DMS53 treated with DMSO at 0.1 percent for 48 hours (cell line): Measurements from ENCODE around the gene TMEM120B.

ENCODE experiments used
- DNase-seq: peaks from one replicate; lab custom pipeline; 2025; ENCODE audit not compliant: unreplicated experiment; lab: John Stamatoyannopoulos, UW

The TMEM120B gene

GRCh38 chr12:121814429-121815119 lies 102.0 kb downstream of the TMEM120B start:
- no peak for DNase-seq

GRCh38 chr12:121815263-121815662 lies 102.7 kb downstream of the TMEM120B start:
- no peak for DNase-seq

- DNase-seq: no peak
These were observed 104.5 kb downstream of the TMEM120B start for GRCh38 chr12:121816925-121817647.

DNA sequence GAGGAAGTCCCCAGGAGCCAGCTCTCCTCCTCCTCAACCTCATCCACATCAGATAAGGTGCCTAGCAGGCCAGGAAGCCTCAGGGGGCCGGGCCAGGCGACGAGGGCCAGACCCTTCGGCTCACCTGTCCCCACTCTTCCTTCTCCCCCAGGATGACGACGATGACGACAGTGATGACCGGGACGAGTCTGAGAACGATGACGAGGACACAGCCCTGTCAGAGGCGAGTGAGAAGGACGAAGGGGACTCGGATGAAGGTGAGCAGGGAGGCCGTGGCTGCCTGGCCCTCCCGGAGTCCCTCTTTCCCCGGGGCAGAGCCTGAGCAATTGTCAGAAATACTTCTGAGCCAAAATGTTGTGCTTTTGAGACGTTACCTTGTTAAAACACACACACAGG lies 105.1 kb downstream of the TMEM120B start:
- no peak for DNase-seq

DNA sequence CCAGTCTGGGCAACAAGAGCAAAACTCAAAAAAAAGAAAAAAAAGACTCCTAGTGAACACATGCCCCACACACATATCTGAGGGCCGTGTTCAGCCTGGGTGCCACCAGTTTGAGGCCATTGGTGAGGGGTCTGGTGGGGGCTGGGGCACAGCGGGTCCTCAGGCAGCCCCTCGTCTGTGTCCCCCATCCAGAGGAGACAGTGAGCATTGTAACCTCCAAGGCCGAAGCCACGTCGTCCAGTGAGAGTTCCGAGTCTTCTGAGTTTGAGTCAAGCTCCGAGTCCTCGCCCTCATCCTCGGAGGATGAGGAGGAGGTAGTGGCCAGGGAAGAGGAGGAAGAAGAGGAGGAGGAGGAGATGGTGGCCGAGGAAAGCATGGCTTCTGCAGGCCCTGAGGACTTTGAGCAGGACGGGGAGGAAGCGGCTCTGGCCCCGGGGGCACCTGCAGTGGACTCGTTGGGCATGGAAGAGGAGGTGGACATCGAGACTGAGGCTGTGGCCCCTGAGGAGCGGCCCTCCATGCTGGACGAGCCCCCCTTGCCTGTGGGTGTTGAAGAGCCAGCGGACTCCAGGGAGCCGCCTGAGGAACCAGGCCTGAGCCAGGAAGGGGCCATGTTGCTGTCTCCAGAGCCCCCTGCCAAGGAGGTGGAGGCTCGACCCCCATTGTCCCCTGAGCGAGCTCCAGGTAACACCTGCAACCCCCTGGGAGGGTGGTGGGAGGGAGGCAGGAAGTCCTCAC lies 106.8 kb downstream of the TMEM120B start:
- DNase-seq: no peak

DNA sequence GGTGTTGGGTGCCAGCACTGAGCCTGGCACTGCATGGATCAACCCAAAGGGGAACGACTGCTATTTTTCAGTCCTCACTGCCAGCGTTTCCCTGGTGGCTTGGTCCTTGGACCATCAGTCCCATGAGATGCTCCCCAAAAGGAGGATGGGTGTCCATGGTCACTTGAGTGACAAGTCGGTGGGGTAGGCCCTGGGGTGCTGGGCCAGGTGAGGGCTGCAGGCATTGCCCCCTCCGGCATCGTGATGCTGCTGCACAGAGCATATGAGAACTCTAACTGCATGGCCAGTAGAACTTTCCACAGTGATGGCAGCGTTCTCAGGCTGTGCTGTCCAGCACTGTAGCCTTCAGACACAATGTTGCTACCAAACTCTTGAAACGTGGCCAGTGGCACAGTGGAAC lies 107.5 kb downstream of the TMEM120B start:
- DNase-seq: no peak

GRCh38 chr12:121822393-121823100 lies 110.0 kb downstream of the TMEM120B start:
- DNase-seq: no peak

GRCh38 chr12:121823101-121823726 lies 110.7 kb downstream of the TMEM120B start:
- DNase-seq: no peak

DNA sequence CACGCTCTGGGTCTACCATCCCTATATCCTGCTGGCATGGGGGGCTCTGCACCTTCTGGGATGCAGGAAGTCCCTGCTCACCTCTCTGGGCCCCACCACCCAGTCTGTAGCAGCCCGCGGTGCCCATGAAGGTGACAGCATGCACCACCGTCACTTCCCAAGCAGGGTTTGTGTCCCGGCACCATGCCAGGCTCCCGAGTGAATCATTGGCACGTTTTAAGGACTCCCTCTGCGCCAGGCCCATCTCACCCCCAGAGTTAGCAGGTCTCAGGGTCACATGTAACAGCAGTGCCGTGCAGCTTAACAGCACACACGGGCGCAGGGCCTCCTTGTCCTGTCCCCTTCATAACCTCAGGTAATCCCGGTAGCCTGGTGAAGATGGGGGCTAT lies 111.2 kb downstream of the TMEM120B start:
- no peak for DNase-seq

- no peak for DNase-seq
These were observed 112.5 kb downstream of the TMEM120B start for GRCh38 chr12:121825041-121825523.

- DNase-seq: no peak
These were observed 114.0 kb downstream of the TMEM120B start for GRCh38 chr12:121826318-121827150.

DNA sequence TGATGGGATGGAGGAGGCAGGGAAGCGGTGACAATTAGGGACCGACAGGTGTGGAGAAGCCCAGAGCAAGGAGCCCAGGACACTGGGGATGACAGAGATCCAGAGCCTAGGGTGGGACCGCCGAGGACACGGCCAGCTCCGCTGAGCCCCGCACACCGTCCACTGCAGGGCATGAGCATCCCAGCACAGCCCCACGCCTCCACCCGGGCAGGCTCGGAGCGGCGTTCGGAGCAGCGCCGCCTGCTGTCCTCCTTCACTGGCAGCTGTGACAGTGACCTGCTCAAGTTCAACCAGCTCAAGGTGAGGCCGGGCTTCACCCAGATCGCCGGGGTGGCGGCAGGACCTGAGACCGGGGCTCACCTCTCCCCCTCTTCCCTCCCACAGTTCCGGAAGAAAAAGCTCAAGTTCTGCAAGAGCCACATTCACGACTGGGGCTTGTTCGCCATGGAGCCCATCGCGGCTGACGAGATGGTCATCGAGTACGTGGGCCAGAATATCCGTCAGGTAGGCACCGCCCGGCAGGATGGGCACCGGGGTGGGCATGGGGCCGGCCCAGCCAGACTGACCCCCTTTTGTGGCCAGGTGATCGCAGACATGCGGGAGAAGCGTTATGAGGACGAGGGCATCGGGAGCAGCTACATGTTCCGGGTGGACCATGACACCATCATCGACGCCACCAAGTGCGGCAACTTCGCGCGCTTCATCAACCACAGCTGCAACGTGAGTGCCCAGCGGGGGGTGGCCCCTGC lies 115.0 kb downstream of the TMEM120B start:
- DNase-seq: no peak

- DNase-seq: no peak
These were observed 115.8 kb downstream of the TMEM120B start for GRCh38 chr12:121828306-121828705.

- no peak for DNase-seq
These were observed 116.3 kb downstream of the TMEM120B start for GRCh38 chr12:121828826-121829225.

DNA sequence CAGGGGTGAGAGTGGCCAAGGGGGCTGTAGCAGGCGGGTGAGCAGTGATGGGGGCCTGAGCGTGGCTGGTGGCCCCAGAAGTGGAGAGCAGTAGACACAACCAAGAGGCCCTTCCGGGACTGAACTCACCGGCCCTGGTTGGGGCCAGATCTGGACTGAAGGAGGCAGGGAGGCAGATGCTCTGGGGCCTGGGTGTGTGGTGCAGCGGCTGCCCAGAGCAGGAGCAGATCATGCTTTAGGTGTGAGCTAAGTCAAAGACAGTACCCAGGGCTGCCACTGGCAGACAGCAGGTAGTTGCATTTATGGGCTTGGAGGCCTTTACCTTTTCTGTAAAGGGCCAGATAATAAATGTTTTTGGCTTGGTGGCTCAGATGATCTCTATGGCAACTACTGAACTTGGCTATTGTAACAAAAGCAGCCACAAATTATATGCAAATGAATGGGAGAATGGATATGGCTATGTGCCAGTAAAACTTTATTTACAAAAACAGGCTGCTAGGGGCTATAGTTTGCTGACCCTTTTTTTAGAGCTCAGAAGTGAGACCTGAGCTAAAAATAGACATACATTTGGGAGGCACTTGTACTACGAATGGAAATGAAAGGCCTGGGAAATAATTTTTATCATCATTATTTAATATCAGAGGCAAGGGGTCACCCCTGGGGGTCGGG lies 116.8 kb downstream of the TMEM120B start:
- no peak for DNase-seq

GRCh38 chr12:121830134-121830533 lies 117.6 kb downstream of the TMEM120B start:
- DNase-seq: no peak

GRCh38 chr12:121830588-121831265 lies 118.2 kb downstream of the TMEM120B start:
- DNase-seq: no peak
